ENCODE data around the gene BSPRY. TPM values are rescaled to one million over a fixed set of nuclear protein-coding genes. Genes with fewer than 3 reads are reported as not detected.

The BSPRY gene
- total and polyA plus RNA-seq, 7 donors, result 0.03 TPM; not detected in 5

GRCh38 chr9:113356686-113357292, 7.4 kb downstream of the BSPRY start:
- Histone ChIP-seq H3K9me3 (no peaks in the 10 kb centered on the region), H3K27ac (no peak overlapping the region), H3K4me3 (no peak overlapping the region), H3K36me3 (ENCODE audit: insufficient read depth in 1 of 2, low read depth in 1 of 2) (no peaks in the 10 kb centered on the region), H3K4me1 (no peaks in the 10 kb centered on the region), H3K27me3 (ENCODE audit: insufficient read depth in 3 of 3, low read length in 2 of 3) (peaks cover 0 to 10% (median 0%) of the 10 kb centered on the region in 3 donors)
- intact Hi-C loops (cut with DNase I), result no loop called here
- DNase-seq (no peak), ATAC-seq (no peak)
- no peak for TF ChIP-seq CTCF (IDR thresholded peaks at IDR 0.05)
- WGBS, 3 donors, result 77 to 82% (median 77%) methylated on average over 7 of the region's 7 CpGs

- TF ChIP-seq CTCF (IDR thresholded peaks at IDR 0.05), result no peak
- intact Hi-C loops (cut with DNase I), result no loop called here
- no peaks in the 10 kb centered on the region for H3K4me1 ChIP-seq
- H3K9me3 ChIP-seq, result no peaks in the 10 kb centered on the region
- H3K27ac ChIP-seq, result no peak overlapping the region
- 35 to 40% (median 35%) methylated on average over 1 of the region's 1 CpG for WGBS, 3 donors
- DNase-seq (no peak), ATAC-seq (peak in 2 of 4 donors; percentile 35 to 42)
- H3K4me3 ChIP-seq, result no peak overlapping the region
- H3K36me3 ChIP-seq (ENCODE audit: insufficient read depth in 1 of 2, low read depth in 1 of 2), result no peaks in the 10 kb centered on the region
- H3K27me3 ChIP-seq (ENCODE audit: insufficient read depth in 3 of 3, low read length in 2 of 3), result peaks cover 0 to 3% (median 0%) of the 10 kb centered on the region in 3 donors
Observed at GRCh38 chr9:113359385-113359784, 10.0 kb downstream of the BSPRY start.

- Histone ChIP-seq H3K4me3 (no peak overlapping the region), H3K27ac (no peak overlapping the region), H3K9me3 (no peaks in the 10 kb centered on the region), H3K4me1 (no peaks in the 10 kb centered on the region), H3K36me3 (ENCODE audit: insufficient read depth in 1 of 2, low read depth in 1 of 2) (no peaks in the 10 kb centered on the region), H3K27me3 (ENCODE audit: insufficient read depth in 3 of 3, low read length in 2 of 3) (no peaks in the 10 kb centered on the region)
- 76 to 81% (median 79%) methylated on average over 15 of the region's 15 CpGs for WGBS, 3 donors
- intact Hi-C loops (cut with DNase I), result no loop called here
- ATAC-seq (no peak), DNase-seq (no peak)
- TF ChIP-seq CTCF (IDR thresholded peaks at IDR 0.05), result no peak
Observed at GRCh38 chr9:113360242-113360842, 11.0 kb downstream of the BSPRY start.

GRCh38 chr9:113361304-113362018, 12.1 kb downstream of the BSPRY start:
- Histone ChIP-seq H3K27me3 (ENCODE audit: insufficient read depth in 3 of 3, low read length in 2 of 3) (no peaks in the 10 kb centered on the region), H3K4me1 (no peaks in the 10 kb centered on the region), H3K9me3 (no peaks in the 10 kb centered on the region), H3K4me3 (no peak overlapping the region), H3K36me3 (ENCODE audit: insufficient read depth in 1 of 2, low read depth in 1 of 2) (no peaks in the 10 kb centered on the region), H3K27ac (no peak overlapping the region)
- intact Hi-C loops (cut with DNase I), result no loop called here
- no peak for TF ChIP-seq CTCF (IDR thresholded peaks at IDR 0.05)
- 61 to 73% (median 61%) methylated on average over 7 of the region's 7 CpGs for WGBS, 3 donors
- no peak for ATAC-seq
- DNase-seq, result no peak
